Activated naive CD8-positive, alpha-beta T cell (primary cell): ENCODE data around the gene MYBPH.

ENCODE experiments used
- H3K27ac Mint-ChIP-seq: one replicate; pipeline ENCODE4 v1.8.0; 2021; ENCODE audit warnings: mixed read lengths
- H3K27me3 Mint-ChIP-seq: one replicate; pipeline ENCODE4 v1.8.0; 2021; ENCODE audit warnings: mixed read lengths
- H3K36me3 Mint-ChIP-seq: one replicate; pipeline ENCODE4 v1.8.0; 2021; ENCODE audit warnings: mixed read lengths
- H3K4me1 Mint-ChIP-seq: one replicate; pipeline ENCODE4 v1.8.0; 2021; ENCODE audit warnings: low read depth, mixed read lengths
- H3K4me3 Mint-ChIP-seq: one replicate; pipeline ENCODE4 v1.8.0; 2021; ENCODE audit warnings: mild to moderate bottlenecking, mixed read lengths
- H3K9me3 Mint-ChIP-seq: one replicate; pipeline ENCODE4 v1.8.0; 2021; ENCODE audit warnings: low read depth, mixed read lengths

The MYBPH gene

GRCh38 chr1:203129501-203130231 is 46.0 kb downstream of the MYBPH start:
- Mint-ChIP-seq H3K27me3 (peaks cover 23% of the 10 kb centered on the region), H3K4me1 (peaks cover 12% of the 10 kb centered on the region), H3K36me3 (no peaks in the 10 kb centered on the region), H3K4me3 (no peak overlapping the region), H3K27ac (no peak overlapping the region), H3K9me3 (no peaks in the 10 kb centered on the region)

GRCh38 chr1:203128716-203129500 is 46.7 kb downstream of the MYBPH start:
- no peaks in the 10 kb centered on the region for H3K36me3 Mint-ChIP-seq
- H3K27ac Mint-ChIP-seq, result no peak overlapping the region
- H3K9me3 Mint-ChIP-seq, result no peaks in the 10 kb centered on the region
- no peak overlapping the region for H3K4me3 Mint-ChIP-seq
- peaks cover 23% of the 10 kb centered on the region for H3K27me3 Mint-ChIP-seq
- peaks cover 12% of the 10 kb centered on the region for H3K4me1 Mint-ChIP-seq

GRCh38 chr1:203128431-203128715 is 47.3 kb downstream of the MYBPH start:
- Mint-ChIP-seq H3K9me3 (no peaks in the 10 kb centered on the region), H3K4me1 (peaks cover 12% of the 10 kb centered on the region), H3K36me3 (no peaks in the 10 kb centered on the region), H3K27ac (no peak overlapping the region), H3K4me3 (peak overlapping the region; percentile 20), H3K27me3 (peaks cover 27% of the 10 kb centered on the region)

- Mint-ChIP-seq H3K36me3 (no peaks in the 10 kb centered on the region), H3K9me3 (no peaks in the 10 kb centered on the region), H3K4me1 (peaks cover 12% of the 10 kb centered on the region), H3K27ac (no peak within 1 kb of the TSS), H3K4me3 (peak within 1 kb of the TSS; percentile 62), H3K27me3 (peaks cover 27% of the 10 kb centered on the region)
Measured at GRCh38 chr1:203127666-203128430, 47.8 kb downstream of the MYBPH start, which contains the start of gene ADORA1. Gene ADORA1 (plus strand): TSS chr1:203127726. CDS start chr1:203128842, 1,116 bp downstream.

- Mint-ChIP-seq H3K36me3 (no peaks in the 10 kb centered on the region), H3K4me3 (peak overlapping the region; percentile 62), H3K4me1 (peaks cover 12% of the 10 kb centered on the region), H3K27ac (no peak overlapping the region), H3K27me3 (peaks cover 30% of the 10 kb centered on the region), H3K9me3 (no peaks in the 10 kb centered on the region)
Measured at GRCh38 chr1:203126866-203127665, 48.6 kb downstream of the MYBPH start.

- H3K27ac Mint-ChIP-seq, result no peak overlapping the region
- peaks cover 15% of the 10 kb centered on the region for H3K4me1 Mint-ChIP-seq
- peaks cover 34% of the 10 kb centered on the region for H3K27me3 Mint-ChIP-seq
- H3K36me3 Mint-ChIP-seq, result no peaks in the 10 kb centered on the region
- no peaks in the 10 kb centered on the region for H3K9me3 Mint-ChIP-seq
- no peak overlapping the region for H3K4me3 Mint-ChIP-seq
Measured at GRCh38 chr1:203126151-203126865, 49.3 kb downstream of the MYBPH start.

- Mint-ChIP-seq H3K36me3 (no peaks in the 10 kb centered on the region), H3K4me3 (no peak overlapping the region), H3K9me3 (no peaks in the 10 kb centered on the region), H3K27me3 (peaks cover 46% of the 10 kb centered on the region), H3K4me1 (peaks cover 15% of the 10 kb centered on the region), H3K27ac (no peak overlapping the region)
Measured at GRCh38 chr1:203124546-203125317, 50.9 kb downstream of the MYBPH start.

- Mint-ChIP-seq H3K4me1 (peaks cover 15% of the 10 kb centered on the region), H3K4me3 (no peak overlapping the region), H3K36me3 (no peaks in the 10 kb centered on the region), H3K27me3 (peaks cover 43% of the 10 kb centered on the region), H3K9me3 (no peaks in the 10 kb centered on the region), H3K27ac (no peak overlapping the region)
Measured at GRCh38 chr1:203124011-203124410, 51.6 kb downstream of the MYBPH start.

- H3K36me3 Mint-ChIP-seq, result no peaks in the 10 kb centered on the region
- H3K27me3 Mint-ChIP-seq, result peaks cover 48% of the 10 kb centered on the region
- H3K4me3 Mint-ChIP-seq, result no peak overlapping the region
- no peaks in the 10 kb centered on the region for H3K9me3 Mint-ChIP-seq
- H3K27ac Mint-ChIP-seq, result no peak overlapping the region
- peaks cover 11% of the 10 kb centered on the region for H3K4me1 Mint-ChIP-seq
Measured at GRCh38 chr1:203122159-203122558, 53.5 kb downstream of the MYBPH start.

GRCh38 chr1:203121186-203122015 is 54.2 kb downstream of the MYBPH start:
- no peaks in the 10 kb centered on the region for H3K9me3 Mint-ChIP-seq
- no peak overlapping the region for H3K4me3 Mint-ChIP-seq
- H3K27ac Mint-ChIP-seq, result no peak overlapping the region
- peaks cover 7% of the 10 kb centered on the region for H3K4me1 Mint-ChIP-seq
- H3K36me3 Mint-ChIP-seq, result no peaks in the 10 kb centered on the region
- peaks cover 45% of the 10 kb centered on the region for H3K27me3 Mint-ChIP-seq

- H3K27me3 Mint-ChIP-seq, result peaks cover 39% of the 10 kb centered on the region
- peaks cover 5% of the 10 kb centered on the region for H3K4me1 Mint-ChIP-seq
- no peaks in the 10 kb centered on the region for H3K9me3 Mint-ChIP-seq
- no peak overlapping the region for H3K27ac Mint-ChIP-seq
- H3K4me3 Mint-ChIP-seq, result no peak overlapping the region
- no peaks in the 10 kb centered on the region for H3K36me3 Mint-ChIP-seq
Measured at GRCh38 chr1:203120325-203121153, 55.1 kb downstream of the MYBPH start.
